ENCODE results near the gene PHACTR1. TPM values are rescaled to one million over a fixed set of nuclear protein-coding genes. Genes with fewer than 3 reads are reported as not detected.
A peak's percentile ranks its signal among the peaks of the same experiment; 100 is the strongest.
"Not testable (repeated sequence)": the region's sequence is repeated elsewhere in the genome, so short reads cannot be mapped to it uniquely, and the experiment has no call there.

Gene PHACTR1
- total and polyA plus RNA-seq, 4 donors = 18.1 to 49.0 (median 39.5) TPM

- H3K27me3 ChIP-seq (ENCODE audit: control insufficient read depth, insufficient read depth, low read length) = no peaks in the 10 kb centered on the region
- H3K9me3 ChIP-seq (ENCODE audit: control insufficient read depth, insufficient read depth, low read length) = no peaks in the 10 kb centered on the region
- H3K27ac ChIP-seq (ENCODE audit: low read depth, low read length) = no peak overlapping the region
- no peak overlapping the region for H3K4me3 ChIP-seq (ENCODE audit: low read depth, low read length)
- 60% methylated on average over 1 of the region's 5 CpGs for WGBS (ENCODE audit: insufficient coverage)
- no peaks in the 10 kb centered on the region for H3K36me3 ChIP-seq (ENCODE audit: control insufficient read depth, insufficient read depth, low read length)
- no peaks in the 10 kb centered on the region for H3K4me1 ChIP-seq (ENCODE audit: control insufficient read depth, insufficient read depth, low read length)
- DNase-seq (ENCODE audit: low read depth in 4 of 6, low spot score in 6 of 6) = no peak
Observed at GRCh38 chr6:13119549-13119948, 403.0 kb downstream of the PHACTR1 start.

GRCh38 chr6:13120483-13121482 is 404.2 kb downstream of the PHACTR1 start:
- Histone ChIP-seq H3K36me3 (ENCODE audit: control insufficient read depth, insufficient read depth, low read length) (no peaks in the 10 kb centered on the region), H3K27me3 (ENCODE audit: control insufficient read depth, insufficient read depth, low read length) (no peaks in the 10 kb centered on the region), H3K27ac (ENCODE audit: low read depth, low read length) (no peak overlapping the region), H3K9me3 (ENCODE audit: control insufficient read depth, insufficient read depth, low read length) (no peaks in the 10 kb centered on the region), H3K4me1 (ENCODE audit: control insufficient read depth, insufficient read depth, low read length) (no peaks in the 10 kb centered on the region), H3K4me3 (ENCODE audit: low read depth, low read length) (no peak overlapping the region)
- peak in 3 of 6 donors; percentile 11 to 50 (median 49) for DNase-seq (ENCODE audit: low read depth in 4 of 6, low spot score in 6 of 6)
- WGBS (ENCODE audit: insufficient coverage) = 47% methylated on average over 6 of the region's 9 CpGs

GRCh38 chr6:13124131-13124530 is 407.6 kb downstream of the PHACTR1 start:
- Histone ChIP-seq H3K4me1 (ENCODE audit: control insufficient read depth, insufficient read depth, low read length) (no peaks in the 10 kb centered on the region), H3K36me3 (ENCODE audit: control insufficient read depth, insufficient read depth, low read length) (no peaks in the 10 kb centered on the region), H3K4me3 (ENCODE audit: low read depth, low read length) (no peak overlapping the region), H3K9me3 (ENCODE audit: control insufficient read depth, insufficient read depth, low read length) (no peaks in the 10 kb centered on the region), H3K27ac (ENCODE audit: low read depth, low read length) (no peak overlapping the region), H3K27me3 (ENCODE audit: control insufficient read depth, insufficient read depth, low read length) (no peaks in the 10 kb centered on the region)
- WGBS (ENCODE audit: insufficient coverage) = no CpG with 5 or more reads among the region's 2 CpGs
- no peak for DNase-seq (ENCODE audit: low read depth in 4 of 6, low spot score in 6 of 6)

- no peak overlapping the region for H3K4me3 ChIP-seq (ENCODE audit: low read depth, low read length)
- H3K27me3 ChIP-seq (ENCODE audit: control insufficient read depth, insufficient read depth, low read length) = no peaks in the 10 kb centered on the region
- no CpG with 5 or more reads among the region's 3 CpGs for WGBS (ENCODE audit: insufficient coverage)
- H3K9me3 ChIP-seq (ENCODE audit: control insufficient read depth, insufficient read depth, low read length) = no peaks in the 10 kb centered on the region
- H3K27ac ChIP-seq (ENCODE audit: low read depth, low read length) = no peak overlapping the region
- no peaks in the 10 kb centered on the region for H3K4me1 ChIP-seq (ENCODE audit: control insufficient read depth, insufficient read depth, low read length)
- H3K36me3 ChIP-seq (ENCODE audit: control insufficient read depth, insufficient read depth, low read length) = no peaks in the 10 kb centered on the region
- DNase-seq (ENCODE audit: low read depth in 4 of 6, low spot score in 6 of 6) = no peak
Observed at GRCh38 chr6:13125841-13126240, 409.3 kb downstream of the PHACTR1 start.

GRCh38 chr6:13131935-13132661 is 415.5 kb downstream of the PHACTR1 start:
- H3K4me1 ChIP-seq (ENCODE audit: control insufficient read depth, insufficient read depth, low read length) = no peaks in the 10 kb centered on the region
- H3K9me3 ChIP-seq (ENCODE audit: control insufficient read depth, insufficient read depth, low read length) = no peaks in the 10 kb centered on the region
- 96% methylated on average over 2 of the region's 4 CpGs for WGBS (ENCODE audit: insufficient coverage)
- H3K27me3 ChIP-seq (ENCODE audit: control insufficient read depth, insufficient read depth, low read length) = no peaks in the 10 kb centered on the region
- no peak for DNase-seq (ENCODE audit: low read depth in 4 of 6, low spot score in 6 of 6)
- no peak overlapping the region for H3K27ac ChIP-seq (ENCODE audit: low read depth, low read length)
- H3K36me3 ChIP-seq (ENCODE audit: control insufficient read depth, insufficient read depth, low read length) = no peaks in the 10 kb centered on the region
- H3K4me3 ChIP-seq (ENCODE audit: low read depth, low read length) = no peak overlapping the region

GRCh38 chr6:13133894-13134293 is 417.3 kb downstream of the PHACTR1 start:
- H3K4me1 ChIP-seq (ENCODE audit: control insufficient read depth, insufficient read depth, low read length); DNase-seq (ENCODE audit: low read depth in 4 of 6, low spot score in 6 of 6); H3K4me3 ChIP-seq (ENCODE audit: low read depth, low read length); H3K27me3 ChIP-seq (ENCODE audit: control insufficient read depth, insufficient read depth, low read length); H3K9me3 ChIP-seq (ENCODE audit: control insufficient read depth, insufficient read depth, low read length); H3K27ac ChIP-seq (ENCODE audit: low read depth, low read length); H3K36me3 ChIP-seq (ENCODE audit: control insufficient read depth, insufficient read depth, low read length): not testable (repeated sequence)
- WGBS (ENCODE audit: insufficient coverage) = 98% methylated on average over 24 of the region's 32 CpGs

GRCh38 chr6:13135152-13135551 is 418.6 kb downstream of the PHACTR1 start:
- 52% methylated on average over 9 of the region's 10 CpGs for WGBS (ENCODE audit: insufficient coverage)
- DNase-seq (ENCODE audit: low read depth in 4 of 6, low spot score in 6 of 6) = no peak
- H3K27ac ChIP-seq (ENCODE audit: low read depth, low read length) = no peak overlapping the region
- no peaks in the 10 kb centered on the region for H3K4me1 ChIP-seq (ENCODE audit: control insufficient read depth, insufficient read depth, low read length)
- H3K27me3 ChIP-seq (ENCODE audit: control insufficient read depth, insufficient read depth, low read length) = no peaks in the 10 kb centered on the region
- H3K9me3 ChIP-seq (ENCODE audit: control insufficient read depth, insufficient read depth, low read length) = no peaks in the 10 kb centered on the region
- H3K36me3 ChIP-seq (ENCODE audit: control insufficient read depth, insufficient read depth, low read length) = no peaks in the 10 kb centered on the region
- no peak overlapping the region for H3K4me3 ChIP-seq (ENCODE audit: low read depth, low read length)

- 88% methylated on average over 1 of the region's 2 CpGs for WGBS (ENCODE audit: insufficient coverage)
Observed at GRCh38 chr6:13139119-13139518, 422.6 kb downstream of the PHACTR1 start.

GRCh38 chr6:13140980-13141379 is 424.4 kb downstream of the PHACTR1 start:
- Histone ChIP-seq H3K4me1 (ENCODE audit: control insufficient read depth, insufficient read depth, low read length) (no peaks in the 10 kb centered on the region), H3K27ac (ENCODE audit: low read depth, low read length) (no peak overlapping the region), H3K36me3 (ENCODE audit: control insufficient read depth, insufficient read depth, low read length) (no peaks in the 10 kb centered on the region), H3K9me3 (ENCODE audit: control insufficient read depth, insufficient read depth, low read length) (no peaks in the 10 kb centered on the region), H3K27me3 (ENCODE audit: control insufficient read depth, insufficient read depth, low read length) (no peaks in the 10 kb centered on the region), H3K4me3 (ENCODE audit: low read depth, low read length) (no peak overlapping the region)
- peak in 1 of 6 donors; percentile 48 for DNase-seq (ENCODE audit: low read depth in 4 of 6, low spot score in 6 of 6)
- WGBS (ENCODE audit: insufficient coverage) = no CpG with 5 or more reads among the region's 1 CpG

More at GRCh38 chr6:13139119-13139518, 422.6 kb downstream of the PHACTR1 start:
- no peak for DNase-seq (ENCODE audit: low read depth in 4 of 6, low spot score in 6 of 6)
- H3K36me3 ChIP-seq (ENCODE audit: control insufficient read depth, insufficient read depth, low read length) = no peaks in the 10 kb centered on the region
- no peaks in the 10 kb centered on the region for H3K27me3 ChIP-seq (ENCODE audit: control insufficient read depth, insufficient read depth, low read length)
- no peak overlapping the region for H3K4me3 ChIP-seq (ENCODE audit: low read depth, low read length)
- H3K9me3 ChIP-seq (ENCODE audit: control insufficient read depth, insufficient read depth, low read length) = no peaks in the 10 kb centered on the region
- H3K4me1 ChIP-seq (ENCODE audit: control insufficient read depth, insufficient read depth, low read length) = no peaks in the 10 kb centered on the region
- H3K27ac ChIP-seq (ENCODE audit: low read depth, low read length) = no peak overlapping the region

Measured in spinal cord (tissue), 10 donors.